ENCODE measurements around the gene GJB1.
"Not testable (repeated sequence)": the region's sequence is repeated elsewhere in the genome, so short reads cannot be mapped to it uniquely, and the experiment has no call there.

The GJB1 gene

GRCh38 chrX:71256051-71256450 lies 33.0 kb downstream of the GJB1 start:
- DNase-seq (ENCODE audit: low spot score) = no peak

- DNase-seq (ENCODE audit: low spot score) = no peak
Observed at GRCh38 chrX:71256856-71257255, 33.8 kb downstream of the GJB1 start.

GRCh38 chrX:71268624-71269023 lies 45.6 kb downstream of the GJB1 start:
- DNase-seq (ENCODE audit: low spot score) = not testable (repeated sequence)

- no peak for DNase-seq (ENCODE audit: low spot score)
Observed at GRCh38 chrX:71269801-71270395, 46.9 kb downstream of the GJB1 start.

- DNase-seq (ENCODE audit: low spot score) = not testable (repeated sequence)
Observed at GRCh38 chrX:71272313-71272712, 49.3 kb downstream of the GJB1 start.
